DOHH2 (cell line): ENCODE data around the gene DMTF1.
"Not testable (repeated sequence)": the region's sequence is repeated elsewhere in the genome, so short reads cannot be mapped to it uniquely, and the experiment has no call there.

Experiments used
- H3F3A ChIP-seq: fragments of 200-600 bp; sonication (generic), shearing (Covaris generic); 2 replicates; pipeline ENCODE4 v1.6.0; 2016; ENCODE audit warnings: antibody characterized with exemption, mild to moderate bottlenecking; ENCODE audit not compliant: control insufficient read depth, insufficient read depth
- H3K27ac ChIP-seq: fragments of 200-600 bp; sonication (generic); 2 replicates; pipeline ENCODE4 v1.5.1; 2014; ENCODE audit warnings: low read depth, mild to moderate bottlenecking, low read length, moderate library complexity
- H3K27me3 ChIP-seq: fragments of 200-600 bp; sonication (generic); 2 replicates; pipeline ENCODE4 v1.6.1; 2014; ENCODE audit warnings: mild to moderate bottlenecking, low read length, mixed read lengths; ENCODE audit not compliant: control insufficient read depth
- H3K36me3 ChIP-seq: fragments of 200-600 bp; sonication (generic); 2 replicates; pipeline ENCODE4 v1.6.1; 2014; ENCODE audit warnings: mild to moderate bottlenecking, low read length, moderate library complexity, mixed read lengths; ENCODE audit not compliant: control insufficient read depth
- H3K4me1 ChIP-seq: fragments of 200-600 bp; sonication (generic); 2 replicates; pipeline ENCODE4 v1.6.1; 2014; ENCODE audit warnings: mild to moderate bottlenecking, low read length, mixed read lengths; ENCODE audit not compliant: control insufficient read depth
- H3K4me2 ChIP-seq: fragments of 200-600 bp; sonication (generic); 2 replicates; pipeline ENCODE4 v1.6.0; 2014; ENCODE audit warnings: mild to moderate bottlenecking, low read length, moderate library complexity
- H3K4me3 ChIP-seq: fragments of 200-600 bp; sonication (generic); 2 replicates; pipeline ENCODE4 v1.5.1; 2014; ENCODE audit warnings: mild to moderate bottlenecking, low read length, mixed read lengths
- H3K79me2 ChIP-seq: fragments of 200-600 bp; sonication (generic); 2 replicates; pipeline ENCODE4 v1.6.1; 2014; ENCODE audit warnings: mild to moderate bottlenecking, low read length, mixed read lengths; ENCODE audit not compliant: control insufficient read depth
- H3K9me2 ChIP-seq: fragments of 200-600 bp; sonication (generic); replicated peaks from 2 replicates; pipeline ENCODE4 v1.6.1; 2014; ENCODE audit warnings: mild to moderate bottlenecking, low read length, mixed read lengths; ENCODE audit not compliant: control insufficient read depth
- H3K9me3 ChIP-seq: fragments of 200-600 bp; sonication (generic); 2 replicates; pipeline ENCODE4 v1.6.1; 2014; ENCODE audit warnings: antibody characterized with exemption, low read length, mixed read lengths; ENCODE audit not compliant: control insufficient read depth, insufficient read depth
- H4K20me1 ChIP-seq: fragments of 200-600 bp; sonication (generic); 2 replicates; pipeline ENCODE4 v1.6.0; 2014; ENCODE audit warnings: low read depth, mild to moderate bottlenecking, antibody characterized with exemption, low read length, moderate library complexity; ENCODE audit not compliant: control insufficient read depth, insufficient read depth
- CTCF ChIP-seq: fragments of 200-600 bp; sonication (generic); IDR thresholded peaks from one replicate; pipeline ENCODE4 v1.5.1; 2014; ENCODE audit warnings: antibody characterized with exemption, mild to moderate bottlenecking, low read depth, low read length; ENCODE audit not compliant: poor library complexity, severe bottlenecking
- EZH2phosphoT487 ChIP-seq: fragments of 200-600 bp; sonication (generic); IDR thresholded peaks from 2 replicates; pipeline ENCODE4 v1.6.1; 2017; ENCODE audit warnings: borderline replicate concordance, mild to moderate bottlenecking, antibody characterized with exemption, low read length, moderate library complexity, mixed read lengths

DMTF1 gene

GRCh38 chr7:87226495-87226894 is 74.2 kb downstream of the DMTF1 start:
- peak overlapping the region; percentile 42 for H3K4me2 ChIP-seq
- TF ChIP-seq CTCF, result no peak
- TF ChIP-seq EZH2phosphoT487, result no peak
- H3K4me3 ChIP-seq, result peak overlapping the region; percentile 8; the same call in 1 of the 2 replicates
- no peaks in the 10 kb centered on the region; the same call in 1 of the 2 replicates for H3F3A ChIP-seq
- no peaks in the 10 kb centered on the region for H4K20me1 ChIP-seq
- peaks cover 15% of the 10 kb centered on the region for H3K4me1 ChIP-seq
- no peaks in the 10 kb centered on the region for H3K79me2 ChIP-seq
- no peaks in the 10 kb centered on the region for H3K36me3 ChIP-seq
- H3K27me3 ChIP-seq, result no peaks in the 10 kb centered on the region
- no peaks in the 10 kb centered on the region for H3K9me2 ChIP-seq
- H3K27ac ChIP-seq, result no peak overlapping the region
- peaks cover 9% of the 10 kb centered on the region; the same call in 1 of the 2 replicates for H3K9me3 ChIP-seq

GRCh38 chr7:87231258-87231657 is 79.0 kb downstream of the DMTF1 start:
- Histone ChIP-seq H3K36me3 (no peaks in the 10 kb centered on the region), H3K9me2 (no peaks in the 10 kb centered on the region), H3K4me2 (no peak overlapping the region), H3K27ac (no peak overlapping the region), H3K27me3 (no peaks in the 10 kb centered on the region), H3K9me3 (peaks cover 9% of the 10 kb centered on the region; the same call in 1 of the 2 replicates), H4K20me1 (no peaks in the 10 kb centered on the region), H3K4me1 (peaks cover 13% of the 10 kb centered on the region), H3F3A (no peaks in the 10 kb centered on the region; the same call in 1 of the 2 replicates), H3K79me2 (no peaks in the 10 kb centered on the region), H3K4me3 (no peak overlapping the region)
- TF ChIP-seq EZH2phosphoT487 (no peak), CTCF (no peak)

DNA sequence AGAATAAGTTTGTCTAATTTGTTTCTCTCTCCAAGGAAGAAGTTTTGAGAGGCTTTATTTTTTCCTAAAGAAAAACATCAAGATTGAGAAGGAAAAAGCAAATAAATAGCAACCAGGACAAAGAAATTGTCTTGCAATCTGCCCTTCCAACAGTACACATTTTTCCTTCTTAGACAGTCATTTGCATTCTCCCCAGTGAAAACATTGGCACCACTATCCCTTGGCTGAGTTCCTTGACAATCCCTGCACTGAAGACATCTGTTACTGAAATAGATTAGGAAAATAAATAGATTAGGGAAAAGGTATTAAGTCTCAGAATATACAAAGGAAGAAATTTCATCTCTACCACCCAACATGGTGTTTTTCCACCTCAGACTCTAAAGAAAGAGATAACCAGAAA is 79.5 kb downstream of the DMTF1 start:
- Histone ChIP-seq H3K36me3 (no peaks in the 10 kb centered on the region), H4K20me1 (no peaks in the 10 kb centered on the region), H3K27ac (no peak overlapping the region), H3K4me2 (no peak overlapping the region), H3K4me1 (peaks cover 13% of the 10 kb centered on the region), H3K9me2 (no peaks in the 10 kb centered on the region), H3K79me2 (no peaks in the 10 kb centered on the region), H3F3A (no peaks in the 10 kb centered on the region), H3K9me3 (peaks cover 9% of the 10 kb centered on the region; the same call in 1 of the 2 replicates), H3K27me3 (no peaks in the 10 kb centered on the region), H3K4me3 (no peak overlapping the region)
- TF ChIP-seq EZH2phosphoT487, result no peak

DNA sequence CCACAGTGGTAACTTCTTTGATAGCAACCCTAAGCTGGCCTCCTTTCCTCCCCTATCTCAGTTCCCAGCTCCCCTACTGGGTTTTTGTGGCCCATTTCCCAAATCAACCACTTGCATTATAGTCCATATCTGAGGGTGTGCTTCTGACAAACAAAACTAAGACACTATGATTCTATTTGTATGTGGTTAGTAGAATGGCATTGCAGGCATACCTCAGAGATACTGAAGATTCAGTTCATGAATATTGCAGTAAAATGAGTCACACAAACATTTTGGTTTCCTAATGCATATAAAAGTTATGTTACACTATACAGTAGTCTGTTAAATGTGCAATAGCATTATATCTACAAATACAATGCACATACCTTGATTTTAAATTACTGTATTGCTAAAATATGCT is 82.7 kb downstream of the DMTF1 start:
- no peaks in the 10 kb centered on the region for H3K27me3 ChIP-seq

GRCh38 chr7:87238464-87239051 is 86.3 kb downstream of the DMTF1 start:
- H3K4me3 ChIP-seq, H3K27ac ChIP-seq, H3K9me2 ChIP-seq, H3K9me3 ChIP-seq, H3K4me1 ChIP-seq, H3K36me3 ChIP-seq, H4K20me1 ChIP-seq, H3K79me2 ChIP-seq, H3F3A ChIP-seq, H3K27me3 ChIP-seq, H3K4me2 ChIP-seq: not testable (repeated sequence)

More for the DNA sequence above, 82.7 kb downstream of the DMTF1 start:
- H3K4me3 ChIP-seq, result no peak overlapping the region
- no peak overlapping the region for H3K27ac ChIP-seq
- H3K9me2 ChIP-seq, result no peaks in the 10 kb centered on the region
- H4K20me1 ChIP-seq, result no peaks in the 10 kb centered on the region
- H3K9me3 ChIP-seq, result peaks cover 9% of the 10 kb centered on the region; the same call in 1 of the 2 replicates
- no peaks in the 10 kb centered on the region for H3K36me3 ChIP-seq
- TF ChIP-seq EZH2phosphoT487 (no peak), CTCF (no peak)
- H3K4me2 ChIP-seq, result no peak overlapping the region
- no peaks in the 10 kb centered on the region for H3K79me2 ChIP-seq
- no peaks in the 10 kb centered on the region for H3F3A ChIP-seq
- H3K4me1 ChIP-seq, result peaks cover 10% of the 10 kb centered on the region

DNA sequence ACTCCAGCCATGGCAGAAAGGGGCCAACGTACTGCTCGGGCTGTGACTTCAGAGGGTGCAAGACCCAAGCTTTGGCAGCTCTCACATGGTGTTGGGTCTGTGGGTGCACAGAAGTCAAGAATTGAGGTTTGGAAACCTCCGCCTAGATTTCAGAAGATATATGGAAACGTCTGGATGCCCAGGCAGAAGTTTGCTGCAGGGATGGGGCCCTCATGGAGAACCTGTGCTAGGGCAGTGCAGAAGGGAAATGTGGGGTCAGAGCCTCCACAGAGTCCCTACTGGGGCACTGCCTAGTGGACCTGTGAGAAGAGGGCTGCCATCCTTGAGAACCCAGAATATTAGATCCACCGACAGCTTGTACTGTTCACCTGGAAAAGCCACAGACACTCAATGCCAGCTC is 93.4 kb downstream of the DMTF1 start:
- not testable (repeated sequence) for H3K79me2 ChIP-seq, H3K27ac ChIP-seq, H3K4me3 ChIP-seq, H3K4me1 ChIP-seq, H3K36me3 ChIP-seq, H4K20me1 ChIP-seq, H3K27me3 ChIP-seq, H3K9me2 ChIP-seq, H3F3A ChIP-seq, H3K4me2 ChIP-seq
- H3K9me3 ChIP-seq, result peaks cover 19% of the 10 kb centered on the region
